ENCODE data around the gene HOXC11. TPM values are rescaled to one million over a fixed set of nuclear protein-coding genes. Genes with fewer than 3 reads are reported as not detected.

HOXC11 gene
- total and polyA plus RNA-seq, 2 of the 4 experiments (the other 2 are of a cell fraction) = not detected

DNA sequence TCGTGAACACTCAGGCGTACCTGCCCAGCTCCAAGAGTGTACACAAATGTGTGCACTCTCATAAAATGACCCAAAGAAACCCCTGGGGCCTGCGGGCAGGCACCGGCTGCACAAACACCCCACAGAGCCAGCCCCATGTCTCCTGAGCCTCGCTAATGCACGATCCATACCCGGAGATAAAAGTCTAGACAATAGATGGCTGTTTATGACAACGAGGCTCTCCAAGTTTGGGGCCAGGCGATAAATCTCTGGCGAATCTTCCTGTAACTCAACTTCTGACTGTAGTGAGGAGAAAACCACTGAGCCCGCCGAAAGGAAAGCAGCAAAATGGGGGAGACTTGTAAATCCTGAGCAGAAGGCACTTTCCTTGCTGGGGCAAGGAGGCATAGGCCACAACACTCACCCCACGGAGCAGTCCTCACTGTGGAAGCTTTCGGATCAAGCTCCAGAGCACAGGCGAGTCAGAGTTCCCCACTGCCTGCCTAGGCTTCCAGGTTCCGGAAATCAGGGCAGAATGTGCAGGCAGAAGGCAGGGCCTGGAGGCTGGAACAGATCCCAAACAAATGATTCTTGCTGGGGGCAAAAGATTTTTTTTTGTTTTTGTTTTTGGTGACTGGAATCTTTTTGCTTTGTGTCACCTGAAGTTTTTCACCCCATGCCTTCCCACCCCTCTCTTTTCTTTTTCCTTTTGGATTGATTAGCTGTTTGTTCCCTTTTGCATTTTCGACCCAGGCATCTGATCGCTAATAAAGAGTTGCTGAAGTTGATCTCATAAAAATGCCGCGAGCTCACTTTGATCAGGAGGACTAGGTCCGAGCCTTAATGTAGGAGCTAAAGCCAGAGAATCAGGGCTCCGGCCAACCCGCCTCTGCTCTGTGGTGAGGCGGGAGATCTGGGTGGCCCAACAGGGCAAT lies 4.5 kb upstream of the HOXC11 start:
- Histone ChIP-seq H2BK5ac (ENCODE audit: low read depth, low read length, poor library complexity, severe bottlenecking) (no peak overlapping the region), H3K27me3 (ENCODE audit: control insufficient read depth, insufficient read depth, low read length) (peaks cover 99% of the 10 kb centered on the region), H3K4ac (ENCODE audit: low read depth, low read length) (no peak overlapping the region), H3K27ac (ENCODE audit: insufficient read depth, low read length) (no peak overlapping the region), H2BK20ac (ENCODE audit: low read depth, low read length) (no peak overlapping the region), H3K4me3 (ENCODE audit: insufficient read depth, low read depth, low read length) (no peak overlapping the region), H3K9me3 (ENCODE audit: control insufficient read depth, insufficient read depth, low read length) (peaks cover 9% of the 10 kb centered on the region), H4K91ac (ENCODE audit: insufficient read depth, low read depth, low read length) (no peak overlapping the region), H4K8ac (ENCODE audit: low read depth in 2 of 2, low read length in 2 of 2) (no peak overlapping the region), H3K4me1 (ENCODE audit: control insufficient read depth, insufficient read depth, low read length) (no peaks in the 10 kb centered on the region), H3K56ac (ENCODE audit: extremely low read depth, insufficient read depth, low read length) (no peak overlapping the region), H3K18ac (ENCODE audit: low read depth, low read length) (no peak overlapping the region), H2AK5ac (ENCODE audit: low read depth, low read length) (no peak overlapping the region), H4K5ac (ENCODE audit: low read depth, low read length) (no peak overlapping the region), H2AFZ (replicated peaks; ENCODE audit: low read length, poor library complexity) (no peak overlapping the region), H2AK9ac (replicated peaks; ENCODE audit: low read depth, low read length, poor library complexity) (no peak overlapping the region), H3K23ac (ENCODE audit: low read depth, low read length) (no peak overlapping the region), H3K9me1 (ENCODE audit: insufficient read depth, low read length) (no peaks in the 10 kb centered on the region), H2BK120ac (ENCODE audit: low read depth, low read length) (no peak overlapping the region), H4K20me1 (ENCODE audit: insufficient read depth, low read length) (no peaks in the 10 kb centered on the region), H3K36me3 (ENCODE audit: control insufficient read depth, insufficient read depth, low read length) (no peaks in the 10 kb centered on the region), H3K9ac (ENCODE audit: low read depth, low read length) (no peak overlapping the region), H3K79me1 (ENCODE audit: low read depth in 1 of 2, low read length in 2 of 2) (no peaks in the 10 kb centered on the region), H3K4me2 (ENCODE audit: low read depth, low read length) (no peak overlapping the region), H2BK15ac (ENCODE audit: low read depth, low read length) (no peak overlapping the region), H3K14ac (replicated peaks; ENCODE audit: low read depth, low read length) (no peak overlapping the region)
- no CpG with 5 or more reads among the region's 24 CpGs for WGBS, 2 experiments (ENCODE audit: extremely low coverage in 2 of 2, insufficient read length in 1 of 2)
- BruUV-seq (replicated peaks) = no TSS peak
- DNase-seq (no peak), ATAC-seq (ENCODE audit: low read depth) (no peak)
- TF ChIP-seq RAD21 (IDR thresholded peaks at IDR 0.05; ENCODE audit: low read length) (no peak), MAFK (IDR thresholded peaks at IDR 0.05; ENCODE audit: low read depth, low read length) (no peak), CHD1 (IDR thresholded peaks at IDR 0.05; ENCODE audit: low read depth, low read length) (no peak), USF2 (IDR thresholded peaks at IDR 0.05; ENCODE audit: low read depth, low read length) (no peak), CEBPB (IDR thresholded peaks at IDR 0.05; ENCODE audit: low read depth, low read length) (no peak), CTCF (conservative IDR thresholded peaks at IDR 0.05; ENCODE audit: low read depth, low read length) (no peak), NFE2L2 (IDR thresholded peaks at IDR 0.05; ENCODE audit: low read depth, low read length) (no peak), POLR2A (IDR thresholded peaks at IDR 0.05; ENCODE audit: low read depth, low read length) (no peak), MAZ (IDR thresholded peaks at IDR 0.05; ENCODE audit: borderline replicate concordance, low read depth, low read length) (no peak), FOS (IDR thresholded peaks at IDR 0.05; ENCODE audit: low read depth, low read length) (no peak)
- dilution Hi-C loops (cut with HindIII; ENCODE audit: low sequenced_read_pairs, unreplicated experiment) = no loop called here
- CTCF ChIA-PET = no interaction called here
- in situ Hi-C loops (cut with MboI; ENCODE audit: low sequenced_read_pairs) = no loop called here
- intact Hi-C loops (cut with micrococcal nuclease) = no loop called here
- POLR2A ChIA-PET (ENCODE audit: unreplicated experiment) = no interaction called here
